HUES6 (cell line): ENCODE measurements around the gene SLC5A12.

ENCODE experiments used
- H3K27ac ChIP-seq: 2 replicates; pipeline ENCODE4 v1.7.0; 2013; ENCODE audit warnings: low read depth, mild to moderate bottlenecking, low read length, inconsistent platforms
- H3K27me3 ChIP-seq: 2 replicates; pipeline ENCODE4 v1.6.1; 2013; ENCODE audit warnings: low read length; ENCODE audit not compliant: control insufficient read depth, insufficient read depth
- H3K36me3 ChIP-seq: 2 replicates; pipeline ENCODE4 v1.6.1; 2013; ENCODE audit warnings: low read length; ENCODE audit not compliant: control insufficient read depth, insufficient read depth
- H3K4me1 ChIP-seq: 2 replicates; pipeline ENCODE4 v1.6.1; 2013; ENCODE audit warnings: low read length; ENCODE audit not compliant: control insufficient read depth, insufficient read depth
- H3K4me3 ChIP-seq: 2 replicates; pipeline ENCODE4 v1.5.1; 2013; ENCODE audit warnings: low read depth, low read length
- H3K9ac ChIP-seq: one replicate; pipeline ENCODE4 v1.6.1; 2013; ENCODE audit warnings: mild to moderate bottlenecking, low read length
- H3K9me3 ChIP-seq: 2 replicates; pipeline ENCODE4 v1.6.1; 2013; ENCODE audit warnings: low read depth, low read length; ENCODE audit not compliant: control insufficient read depth, insufficient read depth

The SLC5A12 gene

DNA sequence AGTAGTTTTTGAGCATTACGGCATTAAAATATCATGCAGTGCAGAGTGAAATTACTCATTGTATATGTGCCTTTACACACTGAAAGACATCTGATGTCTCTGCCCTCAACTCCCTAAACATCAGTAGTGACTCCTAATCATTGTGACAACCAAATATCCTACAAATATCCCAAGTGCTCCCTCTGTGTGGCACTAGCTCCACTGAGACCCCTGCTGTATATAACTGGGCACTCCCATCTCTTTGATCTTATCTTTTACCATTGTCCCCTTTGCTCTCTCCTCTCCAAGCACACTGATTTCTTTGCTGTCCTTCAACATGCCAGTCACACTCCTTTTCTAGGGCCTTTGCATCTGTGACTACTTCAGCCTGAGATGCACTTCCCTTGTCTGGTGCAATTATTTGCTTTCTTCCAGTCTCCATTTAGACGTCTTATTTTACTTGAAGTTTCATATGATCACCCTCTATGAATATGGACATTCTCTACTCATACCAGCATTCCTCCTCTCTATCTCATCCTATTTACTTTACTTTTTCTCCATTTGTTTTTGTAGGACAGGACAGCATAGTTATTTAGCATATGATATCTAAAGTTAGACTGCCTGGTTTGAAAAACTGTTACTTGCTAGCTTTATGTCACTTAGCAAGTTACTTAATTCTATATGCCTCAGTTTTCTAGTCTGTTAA is 2.4 kb downstream of the SLC5A12 start:
- Histone ChIP-seq H3K4me3 (no peak overlapping the region), H3K9me3 (no peaks in the 10 kb centered on the region), H3K27ac (no peak overlapping the region), H3K27me3 (no peaks in the 10 kb centered on the region), H3K9ac (no peak overlapping the region), H3K36me3 (no peaks in the 10 kb centered on the region), H3K4me1 (no peaks in the 10 kb centered on the region)

DNA sequence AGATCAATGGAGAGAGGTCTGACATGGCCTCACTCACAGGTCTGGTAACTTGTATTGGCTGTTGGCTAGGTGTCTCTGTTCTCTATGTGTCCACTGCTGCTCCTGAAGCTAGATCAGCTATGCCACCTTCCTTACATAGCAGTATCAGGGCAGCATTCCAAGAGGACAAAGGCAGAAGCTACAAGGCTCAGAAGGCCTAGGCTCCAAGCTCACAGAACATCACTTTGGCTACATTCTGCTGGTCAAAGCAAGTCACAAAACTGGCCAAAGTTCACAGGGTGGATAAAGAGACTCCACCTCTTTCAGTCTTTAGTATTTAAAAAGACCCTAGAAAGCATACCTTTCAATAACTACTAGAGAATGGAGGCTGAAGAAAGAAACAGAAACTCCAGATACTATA is 4.1 kb downstream of the SLC5A12 start:
- H3K36me3 ChIP-seq: no peaks in the 10 kb centered on the region

DNA sequence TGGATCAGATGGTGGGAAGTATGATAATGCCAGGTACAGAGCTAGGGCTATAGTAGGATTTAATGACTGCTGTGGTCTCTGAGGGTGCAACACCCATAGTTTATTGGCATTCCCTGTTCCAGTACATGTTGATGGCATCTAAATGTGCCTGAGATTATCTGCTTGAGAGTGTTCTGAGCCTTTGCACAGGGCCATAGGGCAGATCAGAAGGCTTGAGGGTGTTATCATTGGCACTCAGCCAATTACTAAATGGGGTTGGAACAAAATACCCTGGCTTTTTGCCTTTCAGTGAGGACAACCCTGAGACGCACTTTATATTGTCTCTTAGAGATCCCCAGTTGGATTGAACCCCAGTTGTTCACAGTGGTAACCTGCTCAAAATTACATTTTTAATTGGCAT is 6.7 kb downstream of the SLC5A12 start:
- no peaks in the 10 kb centered on the region for H3K4me1 ChIP-seq
- no peaks in the 10 kb centered on the region for H3K27me3 ChIP-seq
- H3K9ac ChIP-seq: no peak overlapping the region
- no peaks in the 10 kb centered on the region for H3K36me3 ChIP-seq
- no peaks in the 10 kb centered on the region for H3K9me3 ChIP-seq
- H3K27ac ChIP-seq: no peak overlapping the region
- H3K4me3 ChIP-seq: no peak overlapping the region

More for the DNA sequence above, 4.1 kb downstream of the SLC5A12 start:
- Histone ChIP-seq H3K4me1 (no peaks in the 10 kb centered on the region), H3K9me3 (no peaks in the 10 kb centered on the region), H3K27me3 (no peaks in the 10 kb centered on the region), H3K4me3 (no peak overlapping the region), H3K27ac (no peak overlapping the region), H3K9ac (no peak overlapping the region)

DNA sequence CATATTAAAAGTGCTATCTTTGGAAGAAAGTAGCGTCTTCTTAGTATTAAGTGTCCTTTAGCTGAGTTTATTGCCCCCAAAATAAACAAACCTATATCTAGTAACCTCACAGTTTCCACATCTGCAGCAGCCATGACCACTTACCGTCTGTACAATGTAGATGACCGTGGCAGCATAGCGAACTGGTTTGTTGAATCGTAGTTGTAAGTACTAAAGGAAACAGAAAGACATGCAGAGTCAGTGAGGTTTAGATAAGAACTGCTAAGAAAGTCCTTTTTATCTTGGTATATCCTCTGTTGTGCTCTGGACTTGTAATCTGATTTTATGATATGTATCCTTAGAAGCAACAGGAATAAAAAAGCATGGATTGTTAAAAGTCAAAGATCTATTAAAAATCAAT is 9.4 kb downstream of the SLC5A12 start:
- no peaks in the 10 kb centered on the region for H3K9me3 ChIP-seq
- H3K4me1 ChIP-seq: no peaks in the 10 kb centered on the region
- no peak overlapping the region for H3K27ac ChIP-seq
- no peaks in the 10 kb centered on the region for H3K36me3 ChIP-seq
- no peaks in the 10 kb centered on the region for H3K27me3 ChIP-seq
- H3K4me3 ChIP-seq: no peak overlapping the region
- H3K9ac ChIP-seq: no peak overlapping the region

DNA sequence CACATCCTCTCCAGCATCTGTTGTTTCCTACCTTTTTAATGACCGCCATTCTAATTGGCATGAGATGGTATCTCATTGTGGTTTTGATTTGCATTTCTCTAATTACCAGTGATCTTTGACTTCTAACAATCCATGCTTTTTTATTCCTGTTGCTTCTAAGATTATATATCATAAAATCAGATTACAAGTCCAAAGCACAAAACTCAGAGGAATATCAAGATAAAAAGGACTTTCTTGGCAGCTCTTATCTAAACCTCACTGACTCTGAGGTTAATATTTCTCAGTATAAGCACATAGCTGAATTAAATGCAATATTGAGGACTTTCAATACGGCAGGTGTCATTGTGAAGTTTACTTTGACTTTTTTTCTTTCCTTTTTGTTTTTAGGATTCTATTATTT is 11.4 kb downstream of the SLC5A12 start:
- no peak overlapping the region for H3K4me3 ChIP-seq

DNA sequence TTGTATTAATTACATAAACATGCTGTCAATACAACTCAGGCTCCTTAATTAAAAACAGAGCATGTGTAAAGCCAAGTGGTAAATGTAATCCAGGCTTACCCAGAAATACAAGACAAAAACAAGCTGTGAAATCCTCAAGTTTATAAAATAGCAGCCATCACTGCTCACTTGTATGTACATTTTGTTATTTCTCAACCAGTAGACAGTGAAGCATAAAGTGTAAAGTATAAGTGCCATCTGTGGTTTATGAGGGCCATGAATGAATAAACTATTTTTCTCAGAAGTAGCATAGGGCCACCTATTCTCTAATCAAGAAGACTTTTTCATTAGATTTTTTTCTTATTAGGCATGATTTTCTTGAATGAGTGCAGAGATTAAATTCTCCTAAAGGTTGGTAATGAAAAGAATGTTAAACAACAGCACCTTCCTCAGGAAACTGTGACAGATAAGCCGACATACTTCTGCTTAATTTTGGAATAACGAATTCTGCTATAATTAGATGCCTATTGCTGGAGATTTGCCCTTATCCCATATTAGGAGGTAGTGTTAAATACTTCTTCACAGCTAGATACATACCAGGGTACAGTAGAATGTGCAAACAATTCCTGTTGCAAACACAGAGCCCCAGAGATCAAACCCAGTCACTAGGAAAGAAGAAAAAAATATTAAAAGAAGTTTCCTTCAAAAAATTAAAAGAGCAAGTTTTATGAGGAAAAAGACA is 13.0 kb downstream of the SLC5A12 start:
- Histone ChIP-seq H3K4me3 (no peak overlapping the region), H3K9ac (no peak overlapping the region), H3K9me3 (no peaks in the 10 kb centered on the region), H3K27ac (no peak overlapping the region), H3K27me3 (no peaks in the 10 kb centered on the region), H3K4me1 (peaks cover 5% of the 10 kb centered on the region; the same call in 1 of the 2 replicates), H3K36me3 (no peaks in the 10 kb centered on the region)

More for the DNA sequence above, 11.4 kb downstream of the SLC5A12 start:
- no peaks in the 10 kb centered on the region for H3K27me3 ChIP-seq
- H3K9ac ChIP-seq: no peak overlapping the region
- no peaks in the 10 kb centered on the region for H3K9me3 ChIP-seq
- H3K36me3 ChIP-seq: no peaks in the 10 kb centered on the region
- no peak overlapping the region for H3K27ac ChIP-seq
- H3K4me1 ChIP-seq: no peaks in the 10 kb centered on the region

DNA sequence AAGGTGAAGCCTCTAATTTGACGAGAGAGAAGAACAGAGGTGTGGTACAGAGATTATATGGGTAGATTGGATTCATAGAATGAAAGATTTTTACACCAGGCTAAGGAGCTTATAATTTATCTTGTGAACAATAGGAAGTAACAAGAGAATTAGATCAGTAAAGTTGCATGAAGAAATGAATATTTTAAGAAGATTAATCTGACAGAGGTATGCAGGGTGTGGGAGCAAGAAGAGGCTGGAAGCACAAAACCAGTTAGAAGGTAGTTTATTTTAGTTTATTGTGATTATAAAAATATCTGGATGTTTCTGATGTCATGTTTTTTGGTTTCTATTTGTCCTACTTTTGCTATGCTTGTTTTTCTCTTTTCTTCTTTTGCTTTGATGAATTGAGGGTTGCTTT is 15.7 kb downstream of the SLC5A12 start:
- Histone ChIP-seq H3K36me3 (no peaks in the 10 kb centered on the region), H3K4me3 (no peak overlapping the region), H3K27me3 (no peaks in the 10 kb centered on the region)

DNA sequence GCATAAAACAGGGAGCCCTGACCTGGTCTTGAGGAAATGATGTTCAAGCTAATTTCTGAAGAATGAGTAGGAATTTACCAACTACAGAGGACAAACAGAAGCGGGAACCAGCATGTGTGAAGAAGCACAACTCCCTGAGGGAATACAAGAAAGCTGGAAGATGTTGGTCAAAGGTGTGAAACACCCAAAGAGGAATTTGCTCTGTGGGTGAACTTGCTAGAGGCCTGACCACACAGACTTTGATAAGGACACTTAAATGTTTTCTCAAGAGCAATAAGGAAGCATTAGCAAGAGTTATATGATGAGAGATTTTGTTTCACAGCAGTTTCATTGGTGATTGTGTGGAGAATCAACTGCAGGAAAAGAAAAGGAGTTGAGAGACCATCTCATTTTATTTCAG is 17.6 kb downstream of the SLC5A12 start:
- H3K27me3 ChIP-seq: no peaks in the 10 kb centered on the region
- H3K36me3 ChIP-seq: no peaks in the 10 kb centered on the region
- H3K4me3 ChIP-seq: no peak overlapping the region
- H3K27ac ChIP-seq: no peak overlapping the region
- H3K4me1 ChIP-seq: peaks cover 10% of the 10 kb centered on the region; the same call in 1 of the 2 replicates
- no peaks in the 10 kb centered on the region for H3K9me3 ChIP-seq
- H3K9ac ChIP-seq: no peak overlapping the region

More for the DNA sequence above, 15.7 kb downstream of the SLC5A12 start:
- H3K4me1 ChIP-seq: peaks cover 10% of the 10 kb centered on the region; the same call in 1 of the 2 replicates
- no peaks in the 10 kb centered on the region for H3K9me3 ChIP-seq
- H3K27ac ChIP-seq: no peak overlapping the region
- no peak overlapping the region for H3K9ac ChIP-seq

DNA sequence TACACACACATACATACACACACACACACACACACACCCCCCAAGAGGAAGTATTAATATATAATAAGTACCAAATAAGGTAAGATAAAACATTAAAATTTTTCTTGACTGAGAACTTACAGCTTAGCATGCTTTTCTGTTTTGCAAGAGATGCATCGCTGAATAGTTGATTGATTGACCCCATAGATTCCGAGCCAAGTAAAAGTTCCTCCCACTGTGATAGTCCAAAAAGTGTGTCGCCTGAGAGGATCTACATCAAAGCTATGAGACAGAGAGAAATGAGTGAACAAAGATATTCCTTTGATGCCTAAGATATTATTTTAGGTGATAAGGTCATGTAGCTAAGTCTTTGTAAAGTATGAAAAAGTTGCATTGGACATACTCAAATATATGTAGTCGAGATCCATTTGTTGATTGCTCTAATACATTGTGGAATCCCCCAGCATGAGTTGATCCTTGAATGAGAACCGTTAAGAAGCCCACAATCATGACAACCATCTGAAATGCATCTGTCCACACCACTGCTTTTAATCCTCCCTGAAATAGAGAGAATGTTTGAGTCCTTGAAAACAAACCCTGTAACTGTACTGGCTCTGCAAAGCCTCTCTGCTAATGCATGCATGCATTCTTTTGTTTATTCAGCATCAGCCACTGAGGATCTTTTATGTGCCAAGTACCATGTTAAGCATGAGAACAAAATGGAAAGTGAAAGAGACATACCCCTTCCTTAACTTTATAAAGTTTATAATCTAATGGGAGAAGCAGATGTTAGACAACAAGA is 18.3 kb downstream of the SLC5A12 start:
- H3K4me3 ChIP-seq: no peak overlapping the region
- peaks cover 10% of the 10 kb centered on the region; the same call in 1 of the 2 replicates for H3K4me1 ChIP-seq
- H3K9ac ChIP-seq: no peak overlapping the region
- no peak overlapping the region for H3K27ac ChIP-seq
- H3K36me3 ChIP-seq: no peaks in the 10 kb centered on the region
- H3K27me3 ChIP-seq: no peaks in the 10 kb centered on the region
- H3K9me3 ChIP-seq: no peaks in the 10 kb centered on the region

DNA sequence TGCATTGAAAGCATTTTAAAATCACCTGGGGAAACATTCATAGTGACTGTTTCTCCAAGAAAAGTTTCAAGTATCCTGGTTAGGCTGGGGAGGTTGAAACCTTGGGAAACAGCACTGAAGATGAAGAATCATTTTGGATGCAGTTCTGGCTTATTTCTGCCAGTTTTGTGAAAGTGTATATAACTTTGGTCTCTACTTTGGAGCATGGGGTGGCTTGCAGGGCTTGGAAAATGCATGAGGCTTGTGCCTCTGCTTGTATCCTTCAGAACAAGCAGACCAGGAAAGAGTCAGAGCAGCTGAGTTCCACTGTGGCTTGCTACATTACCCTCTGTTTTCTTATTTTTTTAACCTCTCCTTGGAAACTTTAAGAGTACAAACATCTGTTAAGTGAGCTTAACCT is 19.5 kb downstream of the SLC5A12 start:
- H3K27me3 ChIP-seq: no peaks in the 10 kb centered on the region

More for the DNA sequence above, 19.5 kb downstream of the SLC5A12 start:
- no peaks in the 10 kb centered on the region for H3K9me3 ChIP-seq
- no peaks in the 10 kb centered on the region for H3K36me3 ChIP-seq
- no peak overlapping the region for H3K4me3 ChIP-seq
- no peak overlapping the region for H3K27ac ChIP-seq
- H3K9ac ChIP-seq: no peak overlapping the region
- peaks cover 10% of the 10 kb centered on the region; the same call in 1 of the 2 replicates for H3K4me1 ChIP-seq
